DOHH2 (cell line): Measurements from ENCODE around the gene MAGEF1.

ENCODE experiments used
- H3F3A ChIP-seq: fragments of 200-600 bp; sonication (generic), shearing (Covaris generic); 2 replicates; pipeline ENCODE4 v1.6.0; 2016; ENCODE audit warnings: antibody characterized with exemption, mild to moderate bottlenecking; ENCODE audit not compliant: control insufficient read depth, insufficient read depth
- H3K27ac ChIP-seq: fragments of 200-600 bp; sonication (generic); 2 replicates; pipeline ENCODE4 v1.5.1; 2014; ENCODE audit warnings: low read depth, mild to moderate bottlenecking, low read length, moderate library complexity
- H3K27me3 ChIP-seq: fragments of 200-600 bp; sonication (generic); 2 replicates; pipeline ENCODE4 v1.6.1; 2014; ENCODE audit warnings: mild to moderate bottlenecking, low read length, mixed read lengths; ENCODE audit not compliant: control insufficient read depth
- H3K36me3 ChIP-seq: fragments of 200-600 bp; sonication (generic); 2 replicates; pipeline ENCODE4 v1.6.1; 2014; ENCODE audit warnings: mild to moderate bottlenecking, low read length, moderate library complexity, mixed read lengths; ENCODE audit not compliant: control insufficient read depth
- H3K4me1 ChIP-seq: fragments of 200-600 bp; sonication (generic); 2 replicates; pipeline ENCODE4 v1.6.1; 2014; ENCODE audit warnings: mild to moderate bottlenecking, low read length, mixed read lengths; ENCODE audit not compliant: control insufficient read depth
- H3K4me2 ChIP-seq: fragments of 200-600 bp; sonication (generic); 2 replicates; pipeline ENCODE4 v1.6.0; 2014; ENCODE audit warnings: mild to moderate bottlenecking, low read length, moderate library complexity
- H3K4me3 ChIP-seq: fragments of 200-600 bp; sonication (generic); 2 replicates; pipeline ENCODE4 v1.5.1; 2014; ENCODE audit warnings: mild to moderate bottlenecking, low read length, mixed read lengths
- H3K79me2 ChIP-seq: fragments of 200-600 bp; sonication (generic); 2 replicates; pipeline ENCODE4 v1.6.1; 2014; ENCODE audit warnings: mild to moderate bottlenecking, low read length, mixed read lengths; ENCODE audit not compliant: control insufficient read depth
- H3K9me2 ChIP-seq: fragments of 200-600 bp; sonication (generic); replicated peaks from 2 replicates; pipeline ENCODE4 v1.6.1; 2014; ENCODE audit warnings: mild to moderate bottlenecking, low read length, mixed read lengths; ENCODE audit not compliant: control insufficient read depth
- H3K9me3 ChIP-seq: fragments of 200-600 bp; sonication (generic); 2 replicates; pipeline ENCODE4 v1.6.1; 2014; ENCODE audit warnings: antibody characterized with exemption, low read length, mixed read lengths; ENCODE audit not compliant: control insufficient read depth, insufficient read depth
- H4K20me1 ChIP-seq: fragments of 200-600 bp; sonication (generic); 2 replicates; pipeline ENCODE4 v1.6.0; 2014; ENCODE audit warnings: low read depth, mild to moderate bottlenecking, antibody characterized with exemption, low read length, moderate library complexity; ENCODE audit not compliant: control insufficient read depth, insufficient read depth
- EZH2phosphoT487 ChIP-seq: fragments of 200-600 bp; sonication (generic); IDR thresholded peaks from 2 replicates; pipeline ENCODE4 v1.6.1; 2017; ENCODE audit warnings: borderline replicate concordance, mild to moderate bottlenecking, antibody characterized with exemption, low read length, moderate library complexity, mixed read lengths
- TF ChIP-seq, protein P1 (sequence below): fragments of 200-600 bp; sonication (generic); IDR thresholded peaks from one replicate; pipeline ENCODE4 v1.5.1; 2014; ENCODE audit warnings: antibody characterized with exemption, mild to moderate bottlenecking, low read depth, low read length; ENCODE audit not compliant: poor library complexity, severe bottlenecking

The MAGEF1 gene

DNA sequence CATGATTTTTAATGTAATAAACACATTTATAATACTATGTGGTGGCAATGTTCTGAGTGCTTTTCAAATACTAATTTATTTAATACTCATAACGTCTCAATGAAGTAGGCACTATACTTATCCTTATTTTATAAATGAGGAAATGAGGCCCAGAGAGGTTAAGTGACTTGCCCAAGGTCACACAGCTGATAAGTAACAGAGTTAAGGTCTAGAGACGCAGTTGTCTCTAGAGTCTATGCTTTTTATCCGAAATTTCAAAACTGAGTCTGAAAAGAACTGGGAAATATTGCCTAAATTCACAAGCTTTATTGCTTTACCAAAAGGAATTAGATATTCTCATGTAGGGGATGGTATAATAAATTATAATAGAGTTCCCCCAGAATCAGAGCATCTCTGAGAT, 31.4 kb upstream of the MAGEF1 start:
- Histone ChIP-seq H3K27me3 (no peaks in the 10 kb centered on the region), H3K4me3 (no peak overlapping the region), H3K27ac (no peak overlapping the region), H3K9me2 (no peaks in the 10 kb centered on the region), H3K79me2 (no peaks in the 10 kb centered on the region), H3K36me3 (no peaks in the 10 kb centered on the region), H4K20me1 (no peaks in the 10 kb centered on the region), H3F3A (no peaks in the 10 kb centered on the region), H3K9me3 (no peaks in the 10 kb centered on the region), H3K4me2 (no peak overlapping the region), H3K4me1 (no peaks in the 10 kb centered on the region)
- TF ChIP-seq EZH2phosphoT487 = no peak
- TF ChIP-seq, protein P1, sequence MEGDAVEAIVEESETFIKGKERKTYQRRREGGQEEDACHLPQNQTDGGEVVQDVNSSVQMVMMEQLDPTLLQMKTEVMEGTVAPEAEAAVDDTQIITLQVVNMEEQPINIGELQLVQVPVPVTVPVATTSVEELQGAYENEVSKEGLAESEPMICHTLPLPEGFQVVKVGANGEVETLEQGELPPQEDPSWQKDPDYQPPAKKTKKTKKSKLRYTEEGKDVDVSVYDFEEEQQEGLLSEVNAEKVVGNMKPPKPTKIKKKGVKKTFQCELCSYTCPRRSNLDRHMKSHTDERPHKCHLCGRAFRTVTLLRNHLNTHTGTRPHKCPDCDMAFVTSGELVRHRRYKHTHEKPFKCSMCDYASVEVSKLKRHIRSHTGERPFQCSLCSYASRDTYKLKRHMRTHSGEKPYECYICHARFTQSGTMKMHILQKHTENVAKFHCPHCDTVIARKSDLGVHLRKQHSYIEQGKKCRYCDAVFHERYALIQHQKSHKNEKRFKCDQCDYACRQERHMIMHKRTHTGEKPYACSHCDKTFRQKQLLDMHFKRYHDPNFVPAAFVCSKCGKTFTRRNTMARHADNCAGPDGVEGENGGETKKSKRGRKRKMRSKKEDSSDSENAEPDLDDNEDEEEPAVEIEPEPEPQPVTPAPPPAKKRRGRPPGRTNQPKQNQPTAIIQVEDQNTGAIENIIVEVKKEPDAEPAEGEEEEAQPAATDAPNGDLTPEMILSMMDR = no peak

DNA sequence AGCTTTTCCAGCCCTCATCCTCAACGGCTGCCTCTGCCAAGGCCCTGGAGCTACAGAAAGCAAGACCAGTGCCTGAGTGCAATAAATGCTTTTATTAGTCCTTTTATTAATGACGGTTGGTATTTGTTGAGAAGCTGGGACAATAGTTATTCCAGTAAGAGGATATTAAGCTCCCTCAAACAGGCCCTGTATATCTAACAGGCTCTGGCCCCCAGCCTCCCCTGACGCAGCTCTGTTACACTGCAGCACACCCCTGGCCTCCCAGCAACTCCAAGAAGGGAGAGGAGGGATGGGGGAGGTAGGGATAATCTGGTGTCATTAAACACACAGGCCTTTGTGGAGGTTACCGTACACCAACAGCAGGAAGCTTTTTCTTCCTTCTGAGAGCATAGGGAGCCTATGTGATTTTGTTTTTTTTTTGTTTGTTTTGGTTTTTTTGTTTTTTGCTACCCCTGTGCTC, 30.8 kb upstream of the MAGEF1 start:
- no peak overlapping the region for H3K4me3 ChIP-seq
- no peaks in the 10 kb centered on the region for H3K9me3 ChIP-seq
- H3K27me3 ChIP-seq = no peaks in the 10 kb centered on the region
- H3K36me3 ChIP-seq = no peaks in the 10 kb centered on the region
- TF ChIP-seq, protein P1 = no peak
- no peak for TF ChIP-seq EZH2phosphoT487
- H3K9me2 ChIP-seq = no peaks in the 10 kb centered on the region
- H3K4me2 ChIP-seq = no peak overlapping the region
- H3F3A ChIP-seq = no peaks in the 10 kb centered on the region
- no peak overlapping the region for H3K27ac ChIP-seq
- no peaks in the 10 kb centered on the region for H4K20me1 ChIP-seq
- H3K79me2 ChIP-seq = no peaks in the 10 kb centered on the region
- H3K4me1 ChIP-seq = no peaks in the 10 kb centered on the region

DNA sequence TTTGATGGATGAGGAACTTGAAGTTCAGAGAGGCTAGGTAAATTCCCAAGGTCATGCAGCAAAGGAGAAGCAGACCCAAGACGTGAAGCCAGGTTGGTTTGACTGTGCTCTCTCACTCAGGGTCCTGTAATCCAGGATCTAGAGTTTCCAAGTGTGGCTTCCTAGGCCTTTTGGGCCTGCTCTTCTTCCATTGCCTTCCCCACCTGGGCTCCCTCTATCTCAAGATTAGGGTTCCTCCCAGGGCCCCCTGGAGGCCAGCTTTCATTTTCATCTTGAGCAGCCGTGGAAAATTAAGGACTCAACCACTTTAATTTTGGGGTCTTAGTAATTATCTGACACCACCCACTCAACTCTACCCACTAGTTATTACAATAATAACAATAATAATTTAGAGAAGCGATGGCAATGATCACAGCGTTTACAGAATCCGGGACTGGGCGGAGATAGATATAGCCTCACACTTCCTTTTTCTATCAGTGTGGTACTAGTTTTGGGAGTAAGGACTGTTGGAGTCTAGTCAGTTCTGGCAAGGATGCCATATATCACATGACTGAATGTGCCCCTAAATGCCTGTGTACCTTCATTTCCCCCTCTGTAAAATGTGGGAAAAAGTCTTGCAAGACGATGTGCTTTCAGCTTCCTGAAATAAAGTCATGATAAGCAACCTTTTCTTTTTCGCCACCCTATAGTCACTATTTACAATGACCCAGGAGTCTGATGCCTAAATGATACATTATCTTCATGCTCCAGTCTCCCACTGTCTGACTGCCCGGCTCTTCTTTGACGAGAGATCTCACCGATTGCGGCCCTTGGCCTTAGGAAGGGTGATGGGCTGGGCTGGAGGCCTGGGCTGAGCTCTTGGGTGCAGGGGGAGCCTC, 30.2 kb upstream of the MAGEF1 start:
- TF ChIP-seq, protein P1 = peak; percentile 15
- no peak for TF ChIP-seq EZH2phosphoT487
- no peak overlapping the region for H3K27ac ChIP-seq
- no peaks in the 10 kb centered on the region for H3K9me2 ChIP-seq
- no peak overlapping the region for H3K4me3 ChIP-seq
- H3K9me3 ChIP-seq = no peaks in the 10 kb centered on the region
- no peak overlapping the region for H3K4me2 ChIP-seq
- no peaks in the 10 kb centered on the region for H3K4me1 ChIP-seq
- no peaks in the 10 kb centered on the region for H3K36me3 ChIP-seq
- H3K27me3 ChIP-seq = no peaks in the 10 kb centered on the region
- H3K79me2 ChIP-seq = no peaks in the 10 kb centered on the region
- H3F3A ChIP-seq = no peaks in the 10 kb centered on the region
- no peaks in the 10 kb centered on the region for H4K20me1 ChIP-seq
